HG03039 (cell line): Measurements from ENCODE around the gene TRAP1.
"Not testable (repeated sequence)": the region's sequence is repeated elsewhere in the genome, so short reads cannot be mapped to it uniquely, and the experiment has no call there.

Experiments
- ATAC-seq: cut with Tn5 transposase; IDR thresholded peaks from one replicate; pipeline ENCODE4 v1.9.1; 2021; ENCODE audit warnings: mild to moderate bottlenecking, moderate library complexity; ENCODE audit not compliant: unreplicated experiment

Gene TRAP1

GRCh38 chr16:3618769-3619141 is 98.6 kb downstream of the TRAP1 start:
- no peak for ATAC-seq

- ATAC-seq = no peak
Measured at GRCh38 chr16:3612510-3613466, 104.5 kb downstream of the TRAP1 start.

- peak; percentile 86 for ATAC-seq
Measured at GRCh38 chr16:3611146-3611975, 106.0 kb downstream of the TRAP1 start, which contains the start of gene SLX4. SLX4 (minus strand) TSS chr16:3611606; CDS start chr16:3608964, 2,642 bp downstream.

- ATAC-seq = no peak
Measured at GRCh38 chr16:3610698-3611145, 106.6 kb downstream of the TRAP1 start.

GRCh38 chr16:3609895-3610697 is 107.2 kb downstream of the TRAP1 start:
- no peak for ATAC-seq

GRCh38 chr16:3608976-3609375 is 108.3 kb downstream of the TRAP1 start:
- ATAC-seq = not testable (repeated sequence)

- no peak for ATAC-seq
Measured at GRCh38 chr16:3608069-3608468, 109.3 kb downstream of the TRAP1 start.
